ENCODE results near the gene TBC1D14.
"Not testable (repeated sequence)": the region's sequence is repeated elsewhere in the genome, so short reads cannot be mapped to it uniquely, and the experiment has no call there.

Gene TBC1D14

DNA sequence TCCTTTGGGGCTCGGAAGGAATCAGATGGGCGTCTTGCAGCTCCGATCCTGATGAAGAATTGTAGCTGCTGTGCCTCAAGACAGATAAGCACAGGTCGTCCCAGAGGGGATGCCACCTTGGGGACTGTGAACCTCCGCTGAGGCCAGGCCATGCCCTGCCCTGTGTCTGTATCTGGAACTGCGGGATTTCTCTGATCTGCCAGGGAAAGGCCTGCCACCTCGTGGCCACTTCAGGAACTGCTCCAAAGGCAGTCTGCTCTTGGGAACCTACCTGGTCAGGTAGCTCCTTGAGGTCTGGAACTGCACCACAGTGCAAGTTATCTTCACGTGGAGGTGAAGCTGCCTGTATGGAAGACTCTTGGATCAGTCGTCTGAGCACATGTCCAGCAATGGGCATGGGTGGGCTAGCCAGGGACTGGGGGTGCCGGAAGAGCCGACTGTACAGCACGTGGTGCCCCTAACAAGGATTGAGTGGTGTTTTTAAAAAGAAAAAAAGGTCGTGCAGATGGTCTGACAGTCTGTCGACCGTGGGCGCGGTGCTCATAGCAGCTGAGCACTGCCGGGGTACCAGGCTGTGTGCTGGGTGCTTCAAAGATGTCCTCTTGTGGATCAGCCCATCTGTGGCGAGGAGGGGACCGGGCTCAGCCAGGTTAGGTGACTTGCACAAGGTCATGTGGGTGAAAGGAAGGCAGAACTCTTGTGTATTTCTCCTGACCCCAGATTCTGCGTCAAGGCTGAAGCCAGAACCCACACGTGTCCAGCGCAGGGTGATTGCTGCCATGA, 161.3 kb downstream of the TBC1D14 start:
- WGBS (ENCODE audit: insufficient coverage, insufficient read length), result no CpG with 5 or more reads among the region's 23 CpGs
- no peaks in the 10 kb centered on the region for H3K9me3 ChIP-seq (ENCODE audit: control insufficient read depth, insufficient read depth, low read length)
- no peaks in the 10 kb centered on the region for H3K36me3 ChIP-seq (ENCODE audit: control insufficient read depth, insufficient read depth, low read length)
- DNase-seq (ENCODE audit: low read depth, low spot score), result peak; percentile 88
- peaks cover 2% of the 10 kb centered on the region; the same call in 1 of the 2 replicates for H3K4me1 ChIP-seq (ENCODE audit: control insufficient read depth, insufficient read depth, low read length)
- H3K4me3 ChIP-seq (ENCODE audit: low read length), result no peak overlapping the region
- H3K27me3 ChIP-seq (ENCODE audit: control insufficient read depth, insufficient read depth, low read length), result no peaks in the 10 kb centered on the region
- H3K27ac ChIP-seq (ENCODE audit: low read length), result no peak overlapping the region

DNA sequence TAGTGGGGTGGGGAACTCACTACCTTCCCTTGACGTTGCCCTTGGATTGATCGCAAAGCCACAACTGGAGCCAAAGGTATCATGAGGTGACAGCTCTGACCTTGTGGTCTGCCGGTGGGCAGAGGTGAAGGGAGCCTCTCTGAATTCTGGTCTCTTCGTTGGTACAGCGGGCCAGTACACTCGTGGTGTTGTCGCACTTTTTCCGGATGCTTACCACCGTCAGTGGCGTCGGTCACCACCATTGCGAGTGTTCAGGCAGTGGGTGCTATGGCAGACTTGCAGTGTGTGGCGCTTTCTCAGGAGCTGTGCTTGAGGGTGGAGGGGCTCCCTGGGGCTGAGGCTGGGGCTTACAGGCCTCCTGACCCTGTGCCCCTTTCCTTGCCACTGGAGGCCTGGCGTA, 163.4 kb downstream of the TBC1D14 start:
- DNase-seq (ENCODE audit: low read depth, low spot score), result no peak
- H3K36me3 ChIP-seq (ENCODE audit: control insufficient read depth, insufficient read depth, low read length), result no peaks in the 10 kb centered on the region
- H3K27me3 ChIP-seq (ENCODE audit: control insufficient read depth, insufficient read depth, low read length), result no peaks in the 10 kb centered on the region; the same call in 1 of the 2 replicates
- H3K27ac ChIP-seq (ENCODE audit: low read length), result no peak overlapping the region
- H3K4me1 ChIP-seq (ENCODE audit: control insufficient read depth, insufficient read depth, low read length), result no peaks in the 10 kb centered on the region
- WGBS (ENCODE audit: insufficient coverage, insufficient read length), result no CpG with 5 or more reads among the region's 14 CpGs
- H3K9me3 ChIP-seq (ENCODE audit: control insufficient read depth, insufficient read depth, low read length), result no peaks in the 10 kb centered on the region
- H3K4me3 ChIP-seq (ENCODE audit: low read length), result no peak overlapping the region

DNA sequence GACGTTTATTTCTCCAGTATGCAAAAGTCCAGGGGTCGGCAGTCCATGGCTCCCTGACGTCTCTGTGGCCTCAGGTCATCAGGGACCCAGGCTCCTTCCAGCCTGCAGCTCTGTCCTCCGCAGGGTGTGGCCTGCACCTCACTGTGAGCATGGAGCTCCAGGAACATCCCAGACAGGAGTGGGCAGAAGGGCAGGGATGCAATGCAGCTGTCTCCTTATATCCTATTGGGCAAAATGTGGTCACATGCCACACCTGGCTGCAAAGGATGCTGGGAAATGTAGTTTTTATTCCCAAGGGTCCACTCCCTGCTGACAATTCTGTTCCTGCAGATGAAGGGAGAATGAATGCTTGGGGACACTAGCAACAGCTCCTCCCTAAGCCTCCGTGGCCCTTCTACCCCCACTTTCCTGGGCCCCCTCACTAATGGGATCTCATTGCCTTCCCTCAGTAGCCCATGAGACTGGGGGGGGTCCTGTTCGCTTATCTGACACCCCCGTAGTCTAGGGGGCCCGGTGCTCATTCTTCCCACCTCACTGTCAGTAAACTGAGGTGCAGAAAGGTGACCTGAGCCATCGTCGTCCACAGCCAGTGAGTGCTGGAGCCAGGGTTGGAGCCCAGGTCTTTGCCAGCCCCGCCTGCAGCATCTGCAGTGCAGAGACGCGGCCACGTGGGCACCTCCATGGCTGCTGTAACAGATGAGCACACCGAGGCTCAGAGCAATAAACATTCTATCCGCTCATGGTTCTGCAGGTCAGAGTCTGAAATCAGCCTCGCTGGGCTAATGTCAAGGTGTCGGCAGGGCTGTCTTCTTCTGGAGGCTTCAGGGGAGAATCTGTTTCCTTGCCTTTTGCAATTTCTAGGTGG, 164.1 kb downstream of the TBC1D14 start:
- DNase-seq (ENCODE audit: low read depth, low spot score), result no peak
- H3K27ac ChIP-seq (ENCODE audit: low read length), result no peak overlapping the region
- H3K27me3 ChIP-seq (ENCODE audit: control insufficient read depth, insufficient read depth, low read length), result no peaks in the 10 kb centered on the region; the same call in 1 of the 2 replicates
- WGBS (ENCODE audit: insufficient coverage, insufficient read length), result no CpG with 5 or more reads among the region's 18 CpGs
- no peak overlapping the region for H3K4me3 ChIP-seq (ENCODE audit: low read length)
- H3K4me1 ChIP-seq (ENCODE audit: control insufficient read depth, insufficient read depth, low read length), result no peaks in the 10 kb centered on the region
- H3K36me3 ChIP-seq (ENCODE audit: control insufficient read depth, insufficient read depth, low read length), result no peaks in the 10 kb centered on the region
- H3K9me3 ChIP-seq (ENCODE audit: control insufficient read depth, insufficient read depth, low read length), result no peaks in the 10 kb centered on the region

DNA sequence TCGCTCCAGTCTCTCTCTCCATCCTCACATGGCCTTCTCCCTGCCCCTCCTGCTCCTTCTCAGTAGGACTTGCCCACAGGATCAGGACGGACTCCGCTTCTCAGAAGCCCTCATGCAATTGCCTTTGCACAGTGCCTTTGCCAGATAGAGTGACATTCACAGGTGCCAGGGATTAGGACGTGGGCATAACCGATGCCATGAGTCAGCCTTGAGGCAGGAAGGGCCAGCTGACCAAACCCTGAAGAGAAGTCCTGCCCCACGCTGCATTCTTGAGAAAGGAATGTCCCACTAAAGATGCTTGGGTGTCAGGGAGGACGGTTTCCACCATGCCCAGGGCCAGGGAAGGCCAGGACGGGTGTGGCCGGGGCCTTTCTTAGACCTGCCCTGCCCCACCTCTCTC, 164.8 kb downstream of the TBC1D14 start:
- Histone ChIP-seq H3K36me3 (ENCODE audit: control insufficient read depth, insufficient read depth, low read length) (no peaks in the 10 kb centered on the region), H3K27me3 (ENCODE audit: control insufficient read depth, insufficient read depth, low read length) (no peaks in the 10 kb centered on the region; the same call in 1 of the 2 replicates), H3K4me1 (ENCODE audit: control insufficient read depth, insufficient read depth, low read length) (no peaks in the 10 kb centered on the region), H3K4me3 (ENCODE audit: low read length) (no peak overlapping the region), H3K9me3 (ENCODE audit: control insufficient read depth, insufficient read depth, low read length) (no peaks in the 10 kb centered on the region), H3K27ac (ENCODE audit: low read length) (no peak overlapping the region)
- DNase-seq (ENCODE audit: low read depth, low spot score), result no peak
- WGBS (ENCODE audit: insufficient coverage, insufficient read length), result no CpG with 5 or more reads among the region's 9 CpGs

DNA sequence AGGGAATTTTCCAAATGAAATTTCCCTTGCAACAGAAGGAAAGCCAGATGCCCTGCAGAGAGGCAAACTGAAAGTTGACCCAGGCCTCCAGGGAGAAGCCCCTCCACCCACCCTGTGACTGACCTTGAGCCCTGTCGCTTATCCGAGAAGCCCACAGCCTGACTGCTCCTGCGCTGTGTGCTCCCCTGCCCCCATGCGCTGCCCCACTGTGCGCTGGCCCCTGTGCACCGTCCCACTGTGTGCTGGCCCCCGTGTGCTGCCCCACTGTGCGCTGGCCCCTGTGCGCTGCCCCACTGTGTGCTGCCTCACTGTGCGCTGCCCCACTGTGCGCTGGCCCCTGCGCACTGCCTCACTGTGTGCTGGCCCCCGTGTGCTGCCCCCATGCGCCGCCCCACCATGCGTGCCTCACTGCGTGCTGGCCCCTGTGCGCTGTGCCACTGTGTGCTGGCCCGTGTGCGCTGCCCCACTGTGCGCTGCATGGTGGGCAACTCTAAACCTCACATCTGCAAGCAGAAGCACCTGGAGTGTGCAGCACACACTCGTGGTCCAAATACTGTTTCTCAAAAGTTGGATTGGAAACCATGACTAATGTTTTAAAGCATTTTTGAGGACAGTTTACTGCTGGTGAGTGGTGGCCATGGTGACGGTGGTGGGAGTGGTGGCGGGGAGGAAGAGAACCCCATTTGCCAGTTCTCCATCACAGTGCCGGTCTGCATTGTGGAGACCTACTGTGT, 166.5 kb downstream of the TBC1D14 start:
- no peaks in the 10 kb centered on the region for H3K36me3 ChIP-seq (ENCODE audit: control insufficient read depth, insufficient read depth, low read length)
- WGBS (ENCODE audit: insufficient coverage, insufficient read length), result no CpG with 5 or more reads among the region's 25 CpGs
- DNase-seq (ENCODE audit: low read depth, low spot score), result no peak
- H3K27me3 ChIP-seq (ENCODE audit: control insufficient read depth, insufficient read depth, low read length), result no peaks in the 10 kb centered on the region; the same call in 1 of the 2 replicates
- H3K4me3 ChIP-seq (ENCODE audit: low read length), result no peak overlapping the region
- H3K9me3 ChIP-seq (ENCODE audit: control insufficient read depth, insufficient read depth, low read length), result no peaks in the 10 kb centered on the region
- H3K27ac ChIP-seq (ENCODE audit: low read length), result no peak overlapping the region
- H3K4me1 ChIP-seq (ENCODE audit: control insufficient read depth, insufficient read depth, low read length), result no peaks in the 10 kb centered on the region

DNA sequence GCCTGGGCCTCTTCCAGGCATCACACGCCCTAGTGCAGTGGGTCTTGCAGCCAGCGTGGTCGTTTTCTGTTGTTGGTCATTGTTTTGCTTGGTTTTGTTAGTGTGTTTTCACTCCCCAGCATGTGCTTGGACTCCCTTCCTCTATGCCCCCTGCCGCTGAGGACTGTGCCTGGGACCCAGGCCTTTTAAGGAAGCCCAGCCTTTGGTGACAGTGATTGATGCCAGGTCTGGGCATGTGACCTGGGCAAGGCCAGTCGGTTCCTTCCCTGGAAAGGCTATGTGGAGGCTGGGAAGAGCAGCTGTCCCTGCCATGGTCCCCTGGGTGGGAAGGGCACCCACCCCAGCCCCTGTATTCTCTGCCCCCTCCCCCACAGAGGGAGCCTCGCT, 167.1 kb downstream of the TBC1D14 start:
- Histone ChIP-seq H3K9me3 (ENCODE audit: control insufficient read depth, insufficient read depth, low read length) (no peaks in the 10 kb centered on the region), H3K27me3 (ENCODE audit: control insufficient read depth, insufficient read depth, low read length) (no peaks in the 10 kb centered on the region; the same call in 1 of the 2 replicates), H3K4me3 (ENCODE audit: low read length) (no peak overlapping the region), H3K36me3 (ENCODE audit: control insufficient read depth, insufficient read depth, low read length) (no peaks in the 10 kb centered on the region), H3K27ac (ENCODE audit: low read length) (no peak overlapping the region), H3K4me1 (ENCODE audit: control insufficient read depth, insufficient read depth, low read length) (no peaks in the 10 kb centered on the region)
- no peak for DNase-seq (ENCODE audit: low read depth, low spot score)
- no CpG with 5 or more reads among the region's 6 CpGs for WGBS (ENCODE audit: insufficient coverage, insufficient read length)

DNA sequence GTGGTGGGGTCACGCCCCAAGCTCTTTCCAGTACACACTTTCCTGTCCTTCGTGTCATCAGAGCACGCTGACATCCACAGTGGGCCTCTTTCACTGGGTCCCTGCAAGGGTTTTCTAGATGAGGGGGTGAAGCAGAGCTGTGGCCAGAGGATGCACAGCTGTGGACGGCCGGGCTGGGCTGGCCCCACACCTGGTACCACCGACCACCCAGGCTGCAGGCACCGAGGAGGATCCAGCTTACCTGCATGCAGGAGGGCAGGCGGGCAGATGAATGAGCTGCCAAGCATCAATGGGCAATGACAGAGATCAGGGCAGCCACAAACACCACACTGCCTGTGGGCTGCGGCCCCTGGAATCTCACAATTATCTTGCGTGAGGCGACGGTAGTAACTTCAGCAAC, 167.7 kb downstream of the TBC1D14 start:
- no peaks in the 10 kb centered on the region; the same call in 1 of the 2 replicates for H3K27me3 ChIP-seq (ENCODE audit: control insufficient read depth, insufficient read depth, low read length)
- no peaks in the 10 kb centered on the region for H3K9me3 ChIP-seq (ENCODE audit: control insufficient read depth, insufficient read depth, low read length)
- DNase-seq (ENCODE audit: low read depth, low spot score), result no peak
- no peak overlapping the region for H3K27ac ChIP-seq (ENCODE audit: low read length)
- H3K4me3 ChIP-seq (ENCODE audit: low read length), result no peak overlapping the region
- H3K4me1 ChIP-seq (ENCODE audit: control insufficient read depth, insufficient read depth, low read length), result no peaks in the 10 kb centered on the region
- H3K36me3 ChIP-seq (ENCODE audit: control insufficient read depth, insufficient read depth, low read length), result no peaks in the 10 kb centered on the region
- WGBS (ENCODE audit: insufficient coverage, insufficient read length), result no CpG with 5 or more reads among the region's 12 CpGs

DNA sequence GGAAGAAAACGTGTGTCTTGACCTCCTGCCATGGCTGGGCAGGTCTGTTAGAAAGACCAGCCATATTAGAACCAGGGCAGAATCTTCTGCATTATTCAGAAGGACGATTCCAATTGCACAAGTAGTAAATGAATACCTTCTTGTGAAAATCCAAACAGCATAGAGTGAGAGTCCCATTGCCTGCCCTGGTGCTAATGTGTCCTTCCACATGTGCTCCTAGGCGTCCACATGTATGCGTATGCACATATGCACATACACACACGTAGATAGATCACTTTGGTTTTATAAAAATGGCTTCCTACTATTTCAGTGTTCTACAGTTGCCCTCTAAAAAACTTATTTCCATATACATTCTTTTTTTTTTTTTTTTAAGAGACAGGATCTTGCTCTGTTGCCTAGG, 168.4 kb downstream of the TBC1D14 start:
- Histone ChIP-seq H3K36me3 (ENCODE audit: control insufficient read depth, insufficient read depth, low read length) (no peaks in the 10 kb centered on the region), H3K27me3 (ENCODE audit: control insufficient read depth, insufficient read depth, low read length) (no peaks in the 10 kb centered on the region; the same call in 1 of the 2 replicates), H3K9me3 (ENCODE audit: control insufficient read depth, insufficient read depth, low read length) (no peaks in the 10 kb centered on the region), H3K4me1 (ENCODE audit: control insufficient read depth, insufficient read depth, low read length) (no peaks in the 10 kb centered on the region), H3K4me3 (ENCODE audit: low read length) (no peak overlapping the region), H3K27ac (ENCODE audit: low read length) (no peak overlapping the region)
- no CpG with 5 or more reads among the region's 5 CpGs for WGBS (ENCODE audit: insufficient coverage, insufficient read length)
- no peak for DNase-seq (ENCODE audit: low read depth, low spot score)

DNA sequence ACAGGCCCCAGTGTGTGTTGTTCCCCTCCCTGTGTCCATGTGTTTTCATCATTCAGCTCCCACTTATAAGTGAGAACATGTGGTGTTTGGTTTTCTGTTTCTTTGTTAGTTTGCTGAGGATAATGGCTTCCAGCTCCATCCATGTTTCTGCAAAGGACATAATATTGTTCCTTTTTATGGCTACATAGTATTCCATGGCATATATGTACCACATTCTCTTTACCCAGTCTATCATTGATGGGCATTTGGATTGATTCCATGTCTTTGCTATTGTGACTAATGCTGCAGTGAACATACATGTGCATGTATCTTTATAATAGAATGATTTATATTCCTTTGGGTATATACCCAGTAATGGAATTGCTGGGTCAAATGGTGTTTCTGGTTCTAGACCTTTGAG, 169.9 kb downstream of the TBC1D14 start:
- H3K9me3 ChIP-seq (ENCODE audit: control insufficient read depth, insufficient read depth, low read length); H3K4me3 ChIP-seq (ENCODE audit: low read length); H3K36me3 ChIP-seq (ENCODE audit: control insufficient read depth, insufficient read depth, low read length); DNase-seq (ENCODE audit: low read depth, low spot score); H3K27ac ChIP-seq (ENCODE audit: low read length); H3K27me3 ChIP-seq (ENCODE audit: control insufficient read depth, insufficient read depth, low read length); H3K4me1 ChIP-seq (ENCODE audit: control insufficient read depth, insufficient read depth, low read length): not testable (repeated sequence)

DNA sequence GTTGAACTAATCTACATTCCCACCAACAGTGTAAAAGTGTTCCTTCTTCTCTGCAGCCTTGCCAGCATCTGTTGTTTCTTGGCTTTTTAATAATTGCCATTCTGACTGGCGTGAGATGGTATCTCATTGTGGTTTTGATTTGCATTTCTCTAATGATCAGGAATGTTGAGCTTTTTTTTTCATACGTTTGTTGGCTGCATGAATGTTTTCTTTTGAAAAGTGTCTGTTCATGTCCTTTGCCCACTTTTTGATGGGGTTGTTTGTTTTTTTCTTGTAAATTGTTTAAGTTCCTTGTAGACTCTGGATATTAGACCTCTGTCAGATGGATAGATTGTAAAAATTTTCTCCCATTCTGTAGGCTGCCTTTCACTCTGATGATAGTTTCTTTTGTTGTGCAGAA, 170.3 kb downstream of the TBC1D14 start:
- not testable (repeated sequence) for H3K4me3 ChIP-seq (ENCODE audit: low read length); DNase-seq (ENCODE audit: low read depth, low spot score); H3K27ac ChIP-seq (ENCODE audit: low read length); H3K36me3 ChIP-seq (ENCODE audit: control insufficient read depth, insufficient read depth, low read length); H3K9me3 ChIP-seq (ENCODE audit: control insufficient read depth, insufficient read depth, low read length); H3K4me1 ChIP-seq (ENCODE audit: control insufficient read depth, insufficient read depth, low read length); H3K27me3 ChIP-seq (ENCODE audit: control insufficient read depth, insufficient read depth, low read length)
- no CpG with 5 or more reads among the region's 2 CpGs for WGBS (ENCODE audit: insufficient coverage, insufficient read length)
